HT-29 (cell line): ENCODE results near the gene MED12L. TPM values are rescaled to one million over a fixed set of nuclear protein-coding genes. Genes with fewer than 3 reads are reported as not detected.

Source experiments
- DNase-seq: peaks from one replicate; pipeline ENCODE4 v3.0.0-alpha.2; 2015; ENCODE audit warnings: low spot score
- total RNA-seq: library from RNA; depleted of rRNA; stranded (reverse); fragments of >200 nt; shearing (Covaris generic); gene quantifications from 2 replicates; pipeline ENCODE4 v1.2.3, GENCODE V29; 2014

MED12L gene
- total RNA-seq, 1 experiment from 2014 or later: not detected

GRCh38 chr3:151318313-151318712 is 232.8 kb downstream of the MED12L start:
- no peak for DNase-seq

DNA sequence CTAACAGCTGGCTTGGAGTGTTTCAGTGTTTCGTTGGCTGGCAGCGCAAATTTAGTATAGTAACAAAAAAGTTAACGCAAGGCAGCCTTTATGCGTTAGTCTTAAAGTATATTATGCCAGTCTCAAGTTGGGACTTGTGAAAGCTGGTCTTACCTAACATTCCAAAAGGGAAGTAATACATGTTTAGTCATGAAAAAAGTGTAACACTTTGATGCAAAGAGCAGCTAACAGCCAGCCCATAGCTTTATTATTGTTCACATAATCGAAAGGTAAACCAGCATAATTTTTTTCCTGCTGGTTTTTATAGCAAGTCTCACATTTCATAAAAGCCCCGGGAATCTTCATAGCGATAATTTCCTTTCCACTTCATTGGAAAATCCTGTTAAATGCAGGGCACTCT is 233.5 kb downstream of the MED12L start:
- no peak for DNase-seq

DNA sequence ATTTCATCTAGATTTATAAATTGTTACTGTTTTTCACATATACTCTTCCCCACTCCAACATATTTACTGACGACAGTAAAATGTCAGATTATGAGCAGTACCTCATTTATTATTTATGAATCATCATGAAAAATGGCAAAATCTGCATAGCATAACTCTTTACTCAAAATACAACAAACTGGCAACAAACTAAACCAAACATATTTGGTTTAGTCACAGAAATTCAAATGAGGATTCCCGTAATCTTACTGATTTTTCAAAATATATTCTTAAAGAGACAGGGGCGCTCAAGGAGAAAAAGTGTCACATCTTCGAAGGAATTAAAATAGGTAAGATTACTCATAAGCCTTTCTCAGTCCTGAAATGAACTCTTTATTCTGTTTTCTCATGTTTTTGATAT is 234.2 kb downstream of the MED12L start:
- no peak for DNase-seq

DNA sequence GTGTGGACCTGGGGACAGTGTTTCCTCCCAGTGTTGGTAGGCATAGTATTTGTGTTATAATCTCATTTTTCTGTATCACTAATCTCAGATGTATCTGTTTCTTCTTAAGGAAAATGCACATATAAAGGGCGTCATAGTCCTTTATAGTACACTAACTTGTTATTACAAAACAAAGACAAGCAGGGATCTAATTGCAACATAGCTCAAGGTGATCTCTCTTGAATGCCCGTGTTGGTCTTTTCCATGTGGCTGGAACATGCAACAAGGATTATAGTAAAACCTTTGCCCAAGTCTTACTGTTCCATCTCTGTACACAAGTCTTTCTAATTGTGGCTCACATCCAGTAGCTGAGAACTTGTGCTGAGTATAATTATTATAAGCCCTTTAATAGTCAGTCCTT is 234.7 kb downstream of the MED12L start:
- DNase-seq: no peak

DNA sequence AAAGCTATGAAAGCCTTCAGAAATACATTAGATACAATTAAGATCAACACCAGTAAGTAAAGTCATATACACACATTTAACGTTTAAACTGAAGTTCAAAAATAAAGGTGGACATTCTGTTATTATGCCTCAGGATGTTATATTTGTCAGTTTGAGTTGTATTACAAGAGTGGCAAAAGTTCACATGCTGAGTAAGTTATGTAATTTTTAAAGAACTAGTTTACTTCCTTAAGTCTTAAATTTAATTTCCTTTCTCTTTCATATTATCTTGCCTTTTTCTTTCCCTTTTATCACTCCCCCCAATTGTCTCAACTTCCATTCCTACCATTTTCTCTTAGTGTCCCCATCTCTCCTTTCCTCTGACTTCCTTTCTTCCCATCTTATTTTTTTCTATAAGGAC is 236.1 kb downstream of the MED12L start:
- DNase-seq: no peak

DNA sequence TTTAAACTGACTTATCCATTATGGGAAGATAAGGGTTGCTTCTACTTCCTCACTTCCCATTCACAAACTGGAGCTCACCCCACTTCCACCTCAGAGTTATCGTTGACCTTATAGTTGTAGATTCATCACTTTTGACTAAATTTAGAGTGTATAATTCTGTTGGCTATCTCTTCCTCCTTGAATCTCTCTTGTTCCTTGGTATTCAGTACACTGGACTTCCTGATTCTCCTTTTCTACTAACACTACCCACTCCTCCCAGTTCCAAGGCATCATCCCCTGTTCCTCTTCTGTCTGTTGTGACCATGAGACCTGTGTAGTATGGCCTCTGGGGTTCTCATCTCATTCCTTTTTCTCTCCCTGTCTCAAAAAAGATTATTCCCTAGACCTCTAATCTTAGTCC is 237.0 kb downstream of the MED12L start:
- DNase-seq: no peak

DNA sequence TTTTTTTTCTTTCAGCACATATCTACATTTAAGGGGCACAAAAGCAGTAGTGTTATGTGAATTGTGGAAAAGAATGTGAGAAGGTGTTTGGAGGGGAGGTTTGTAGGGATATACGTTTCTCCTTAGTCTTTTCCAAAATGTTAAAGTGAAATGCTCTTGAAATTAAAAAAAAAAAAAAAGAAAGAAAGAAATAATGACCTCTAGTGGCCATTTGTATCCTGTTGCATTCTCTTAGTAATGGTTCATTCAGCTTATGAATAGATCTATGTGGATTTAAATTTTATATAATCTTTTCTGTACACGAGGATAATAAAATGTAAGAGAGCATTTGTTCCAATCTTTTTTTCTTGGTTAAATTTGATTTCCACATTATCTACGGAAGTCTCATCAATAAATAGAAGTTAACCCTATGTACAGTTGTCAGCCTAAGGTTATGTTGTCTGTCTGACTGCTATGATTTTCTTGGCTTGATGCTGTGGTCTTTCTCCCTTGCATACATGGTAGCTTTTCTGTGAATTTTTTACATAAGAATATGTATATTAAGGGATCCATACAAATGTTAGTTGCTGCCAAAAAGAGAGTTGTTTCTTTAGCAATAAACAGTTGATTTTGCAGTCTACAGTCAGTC is 242.2 kb downstream of the MED12L start:
- peak; percentile 64 for DNase-seq

- DNase-seq: peak; percentile 38
Measured at GRCh38 chr3:151328298-151328995, 243.0 kb downstream of the MED12L start.

DNA sequence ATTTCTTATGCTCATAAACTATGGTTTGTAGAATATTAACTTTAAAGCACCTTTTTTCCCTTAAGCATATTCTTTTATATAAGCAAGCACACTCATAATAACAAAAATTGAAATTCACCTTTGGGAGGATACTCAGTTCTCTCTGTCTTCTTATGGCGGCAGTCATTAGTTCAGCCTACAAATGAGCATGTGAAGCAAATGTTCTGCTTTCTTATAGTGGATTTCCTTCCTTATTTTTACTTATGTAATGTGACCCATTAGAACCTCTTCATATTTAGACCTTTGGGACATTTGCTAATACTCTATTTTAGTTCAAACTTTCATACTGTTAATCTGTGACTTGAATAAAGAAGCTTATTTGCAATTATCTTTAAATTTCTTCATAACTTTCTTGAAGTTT is 243.9 kb downstream of the MED12L start, which contains the start of gene P2RY13:
P2RY13 (minus strand) TSS at position 187 of the 400 bp plus-strand sequence; CDS start at position 166, 21 bp downstream.
- DNase-seq: no peak

DNA sequence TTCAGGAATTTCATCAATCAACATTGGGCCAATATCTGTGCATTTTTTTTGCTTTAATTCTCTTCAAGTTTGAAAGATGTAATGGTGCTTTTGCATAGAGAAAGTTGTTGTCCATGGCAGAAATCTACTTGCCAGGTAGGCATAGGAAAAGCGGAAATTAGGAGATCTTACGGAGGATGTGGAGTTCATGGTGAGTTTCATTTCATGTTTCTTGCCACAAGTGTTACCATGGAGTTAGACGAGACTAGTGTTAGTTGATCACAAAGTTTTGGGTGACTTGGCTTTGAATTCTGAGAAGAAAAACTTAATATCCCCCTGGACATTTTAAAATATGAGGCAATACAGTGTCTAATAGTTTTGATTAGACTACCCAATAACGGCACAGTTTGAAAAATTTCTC is 244.9 kb downstream of the MED12L start:
- DNase-seq: no peak

- DNase-seq: no peak
Measured at GRCh38 chr3:151330899-151331298, 245.4 kb downstream of the MED12L start.

DNA sequence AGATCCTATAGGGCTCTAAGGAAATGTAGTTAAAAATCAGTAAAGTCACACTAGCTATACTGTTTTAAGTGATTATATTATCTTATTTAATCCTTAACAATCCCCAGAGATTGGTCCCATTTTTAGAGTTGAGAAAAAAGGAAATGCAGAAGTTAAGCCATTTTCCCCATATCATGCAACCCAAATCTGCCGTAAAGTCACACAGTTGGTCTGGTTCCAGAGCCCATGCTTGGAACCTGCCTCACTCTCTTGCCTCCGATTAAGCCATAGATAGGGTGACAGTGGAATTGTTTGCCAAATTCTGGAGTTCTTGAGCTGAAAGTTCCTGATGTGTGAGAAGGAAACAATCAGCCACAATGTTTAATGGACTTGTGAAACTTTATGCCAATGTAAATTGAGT is 246.2 kb downstream of the MED12L start:
- no peak for DNase-seq

DNA sequence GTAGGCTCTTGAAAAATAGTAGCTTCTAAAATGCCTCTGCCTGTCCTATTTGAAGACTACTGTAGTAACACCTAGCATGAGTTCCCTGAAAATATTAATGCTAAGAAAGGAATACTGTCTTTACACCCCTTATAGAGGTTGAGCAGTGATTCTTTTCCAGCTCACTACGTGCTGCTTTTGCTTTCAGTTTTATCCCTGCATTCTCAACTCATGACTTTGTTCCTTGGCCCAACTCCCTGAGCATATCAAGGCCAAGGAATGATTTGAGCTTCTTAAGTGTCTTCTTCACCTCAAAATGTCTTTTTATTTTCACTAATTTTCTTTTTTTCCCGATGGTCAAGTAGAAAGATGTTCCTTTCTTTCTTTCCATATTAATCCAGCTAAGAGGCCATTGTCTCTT is 260.4 kb downstream of the MED12L start:
- DNase-seq: no peak

DNA sequence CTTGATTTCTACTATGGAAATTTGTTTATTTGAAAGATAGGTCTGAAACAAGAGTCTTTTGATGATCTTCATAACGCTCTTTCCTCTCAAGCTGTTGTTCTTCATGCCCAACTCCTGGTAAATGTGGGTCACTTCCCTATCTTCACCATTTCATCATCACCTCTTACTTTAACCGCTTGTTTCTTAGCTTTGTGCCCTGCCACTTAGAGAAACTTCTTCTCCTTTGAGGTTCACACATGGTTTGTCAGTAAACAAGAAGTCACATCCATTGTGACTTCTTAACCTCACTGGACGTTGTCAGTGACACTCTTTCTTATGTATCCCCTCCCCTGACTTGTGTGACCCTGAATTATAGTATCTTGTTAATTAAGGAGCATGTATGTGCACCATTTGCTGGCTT is 260.8 kb downstream of the MED12L start:
- no peak for DNase-seq

DNA sequence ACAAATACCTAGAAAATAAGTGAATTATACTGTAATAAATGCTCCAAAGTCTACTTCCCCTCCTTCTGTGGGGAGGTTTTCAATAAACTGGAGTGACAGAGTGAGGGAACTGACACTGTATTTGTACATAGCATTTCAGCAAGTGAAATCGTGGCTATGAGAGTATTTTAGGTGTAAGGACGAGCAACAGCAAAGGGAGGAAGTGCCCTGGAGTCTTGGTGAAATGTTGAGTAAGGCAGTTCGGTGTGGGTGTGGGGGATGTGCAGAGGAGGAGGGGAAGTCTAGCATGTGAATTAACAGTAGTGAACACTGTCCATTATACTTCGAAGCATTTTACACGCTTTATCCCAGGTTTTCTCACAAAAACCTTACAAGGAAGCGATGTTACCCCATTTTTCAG is 262.0 kb downstream of the MED12L start:
- no peak for DNase-seq

- DNase-seq: no peak
Measured at GRCh38 chr3:151350656-151351055, 265.2 kb downstream of the MED12L start.

- DNase-seq: no peak
Measured at GRCh38 chr3:151351219-151351618, 265.8 kb downstream of the MED12L start.

- no peak for DNase-seq
Measured at GRCh38 chr3:151351648-151352047, 266.2 kb downstream of the MED12L start.

DNA sequence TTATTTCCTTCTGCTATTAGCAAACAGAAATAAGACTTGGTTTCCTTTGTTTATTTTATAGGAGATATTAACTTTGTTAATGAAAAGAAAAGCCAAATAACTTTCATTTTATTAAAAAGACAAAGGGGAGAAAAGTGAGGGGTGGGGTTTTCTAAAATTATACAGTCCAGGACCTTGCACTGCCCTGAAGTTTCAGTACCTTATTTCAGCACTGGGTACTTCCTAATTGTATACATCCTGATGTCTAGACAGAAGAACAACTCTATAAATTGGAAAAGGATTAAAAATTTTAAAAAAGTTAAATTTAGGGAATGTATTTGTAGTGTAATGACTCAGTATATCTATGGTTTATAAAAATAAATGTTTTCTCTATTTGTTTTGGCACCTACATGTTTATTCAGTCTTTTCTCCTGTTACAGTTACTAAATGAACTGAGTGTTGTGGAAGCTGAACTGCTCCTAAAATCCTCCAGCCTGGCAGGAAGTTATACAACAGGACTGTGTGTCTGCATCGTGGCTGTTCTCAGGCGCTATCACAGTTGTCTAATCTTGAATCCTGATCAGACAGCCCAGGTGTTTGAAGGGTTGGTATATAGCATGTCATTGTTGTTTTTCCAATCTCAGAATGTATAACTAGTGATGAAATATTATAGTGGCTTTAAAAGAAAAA is 271.5 kb downstream of the MED12L start:
- no peak for DNase-seq

- DNase-seq: no peak
Measured at GRCh38 chr3:151357463-151357850, 272.0 kb downstream of the MED12L start.

DNA sequence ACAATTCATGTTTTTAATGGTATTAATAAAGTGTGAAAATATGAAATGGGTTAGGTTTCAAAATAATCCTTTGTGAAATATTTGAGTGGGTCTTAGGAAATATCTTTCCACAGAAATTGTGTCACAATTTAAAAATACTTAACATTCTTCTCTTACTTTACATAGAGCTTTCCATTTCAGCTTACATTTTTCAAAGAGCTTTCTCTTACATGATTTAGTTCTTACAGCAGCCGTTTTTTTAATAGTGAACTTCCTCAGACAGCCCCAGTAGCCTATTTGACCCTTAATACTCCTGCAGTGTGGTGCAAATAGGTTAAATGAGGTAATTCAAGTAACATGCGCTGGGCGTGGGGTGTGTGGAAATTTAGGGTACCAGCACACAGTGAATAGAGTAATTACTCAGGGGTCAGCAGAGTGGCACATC is 277.3 kb downstream of the MED12L start:
- DNase-seq: no peak

- no peak for DNase-seq
Measured at GRCh38 chr3:151366993-151367392, 281.5 kb downstream of the MED12L start.

- DNase-seq: no peak
Measured at GRCh38 chr3:151367448-151367847, 282.0 kb downstream of the MED12L start.
